Smooth muscle cell (in vitro differentiated cells): ENCODE results near the gene IQSEC3. TPM values are rescaled to one million over a fixed set of nuclear protein-coding genes. Genes with fewer than 3 reads are reported as not detected.

ENCODE experiments used
- DNase-seq: peaks from one replicate; lab custom pipeline; 2025; ENCODE audit not compliant: unreplicated experiment; lab: John Stamatoyannopoulos, UW
- H2AFZ ChIP-seq: fragments of 200-600 bp; sonication (generic); 2 replicates; pipeline ENCODE4 v1.6.0; 2016; ENCODE audit warnings: antibody characterized with exemption, low read depth, mild to moderate bottlenecking
- H3F3A ChIP-seq: fragments of 200-600 bp; sonication (generic); 2 replicates; pipeline ENCODE4 v1.6.0; 2017; ENCODE audit warnings: antibody characterized with exemption, low read depth
- H3K27ac ChIP-seq: fragments of 200-600 bp; sonication (generic); 2 replicates; pipeline ENCODE4 v1.5.1; 2016; ENCODE audit warnings: low read depth, mild to moderate bottlenecking
- H3K27me3 ChIP-seq: fragments of 200-600 bp; sonication (generic); 2 replicates; pipeline ENCODE4 v1.6.1; 2016; ENCODE audit warnings: low read depth, mild to moderate bottlenecking
- H3K36me3 ChIP-seq: fragments of 200-600 bp; sonication (generic); 2 replicates; pipeline ENCODE4 v1.5.1; 2016; ENCODE audit warnings: low read depth
- H3K4me1 ChIP-seq: fragments of 200-600 bp; sonication (generic); 2 replicates; pipeline ENCODE4 v1.5.1; 2016; ENCODE audit warnings: low read depth
- H3K4me2 ChIP-seq: fragments of 200-600 bp; sonication (generic); 2 replicates; pipeline ENCODE4 v1.6.0; 2016; ENCODE audit warnings: mild to moderate bottlenecking
- H3K4me3 ChIP-seq: fragments of 200-600 bp; sonication (generic); 2 replicates; pipeline ENCODE4 v1.5.1; 2016; ENCODE audit warnings: mild to moderate bottlenecking
- H3K79me2 ChIP-seq: fragments of 200-600 bp; sonication (generic); 2 replicates; pipeline ENCODE4 v1.6.0; 2016; ENCODE audit warnings: low read depth, mild to moderate bottlenecking
- H3K9ac ChIP-seq: fragments of 200-600 bp; sonication (generic); 2 replicates; pipeline ENCODE4 v1.6.0; 2016; ENCODE audit warnings: low read depth
- H3K9me3 ChIP-seq: fragments of 200-600 bp; sonication (generic); replicated peaks from 2 replicates; pipeline ENCODE4 v1.5.1; 2016; ENCODE audit warnings: low read depth
- H4K20me1 ChIP-seq: fragments of 200-600 bp; sonication (generic); 2 replicates; pipeline ENCODE4 v1.6.0; 2016; ENCODE audit warnings: low read depth
- CTCF ChIP-seq: fragments of 200-600 bp; sonication (generic); IDR thresholded peaks from 2 replicates; pipeline ENCODE4 v1.5.1; 2017; ENCODE audit warnings: borderline replicate concordance, mild to moderate bottlenecking, antibody characterized with exemption; ENCODE audit not compliant: insufficient read depth, poor library complexity, severe bottlenecking
- WGBS: methylation state at CpG from one replicate; pipeline ENCODE4 v1.1.7; 2016; ENCODE audit warnings: low lambda C conversion rate; 5-methylcytosine and 5-hydroxymethylcytosine counted together
- polyA plus RNA-seq: library from polyadenylated mRNA; unstranded; fragments of >200 nt; fragmentation: Nextera tagmentation; extraction: Ambion mirVana; gene quantifications from 2 replicates; pipeline ENCODE4 v1.2.1, GENCODE V29; 2016
- total RNA-seq: library from RNA; depleted of rRNA; stranded (reverse); fragments of >200 nt; gene quantifications from 2 replicates; pipeline ENCODE4 v1.2.3, GENCODE V29; 2014

The IQSEC3 gene
- total and polyA plus RNA-seq, 2 experiments from 2014 or later: 0.72 to 2.4 TPM

- Histone ChIP-seq H3K27me3 (no peaks in the 10 kb centered on the region), H3K9ac (no peak overlapping the region), H3K27ac (no peak overlapping the region), H3K4me3 (no peak overlapping the region), H3K4me2 (no peak overlapping the region), H3K4me1 (no peaks in the 10 kb centered on the region), H3K36me3 (no peaks in the 10 kb centered on the region), H2AFZ (no peak overlapping the region), H3K9me3 (peaks cover 6% of the 10 kb centered on the region), H3K79me2 (no peaks in the 10 kb centered on the region), H3F3A (no peaks in the 10 kb centered on the region), H4K20me1 (no peaks in the 10 kb centered on the region)
- no peak for DNase-seq
- WGBS: 88% methylated on average over 2 of the region's 2 CpGs
- TF ChIP-seq CTCF: no peak
These were observed 23.1 kb downstream of the IQSEC3 start for GRCh38 chr12:89653-90052.

- H2AFZ ChIP-seq: no peak overlapping the region
- H3K27ac ChIP-seq: no peak overlapping the region
- H3F3A ChIP-seq: no peaks in the 10 kb centered on the region
- no peak overlapping the region for H3K9ac ChIP-seq
- no peaks in the 10 kb centered on the region for H4K20me1 ChIP-seq
- no peaks in the 10 kb centered on the region for H3K4me1 ChIP-seq
- no peak overlapping the region for H3K4me3 ChIP-seq
- no peaks in the 10 kb centered on the region for H3K36me3 ChIP-seq
- H3K27me3 ChIP-seq: no peaks in the 10 kb centered on the region
- peaks cover 6% of the 10 kb centered on the region for H3K9me3 ChIP-seq
- no peak for DNase-seq
- H3K79me2 ChIP-seq: no peaks in the 10 kb centered on the region
- TF ChIP-seq CTCF: no peak
- 61% methylated on average over 7 of the region's 7 CpGs for WGBS
- H3K4me2 ChIP-seq: no peak overlapping the region
These were observed 24.6 kb downstream of the IQSEC3 start for GRCh38 chr12:91213-91612.

GRCh38 chr12:93266-94005, 26.9 kb downstream of the IQSEC3 start:
- no peaks in the 10 kb centered on the region for H3F3A ChIP-seq
- peaks cover 6% of the 10 kb centered on the region for H3K9me3 ChIP-seq
- H4K20me1 ChIP-seq: no peaks in the 10 kb centered on the region
- no peak for DNase-seq
- H3K4me2 ChIP-seq: no peak overlapping the region
- no peaks in the 10 kb centered on the region for H3K79me2 ChIP-seq
- H3K4me3 ChIP-seq: no peak overlapping the region
- H3K9ac ChIP-seq: no peak overlapping the region
- H3K4me1 ChIP-seq: no peaks in the 10 kb centered on the region
- no peaks in the 10 kb centered on the region for H3K27me3 ChIP-seq
- H2AFZ ChIP-seq: no peak overlapping the region
- no peak overlapping the region for H3K27ac ChIP-seq
- TF ChIP-seq CTCF: no peak
- WGBS: 69% methylated on average over 6 of the region's 6 CpGs
- H3K36me3 ChIP-seq: no peaks in the 10 kb centered on the region

GRCh38 chr12:96543-96942, 30.0 kb downstream of the IQSEC3 start:
- H3K9me3 ChIP-seq: no peaks in the 10 kb centered on the region
- no peaks in the 10 kb centered on the region for H3K36me3 ChIP-seq
- H3K27me3 ChIP-seq: no peaks in the 10 kb centered on the region
- TF ChIP-seq CTCF: no peak
- no peak overlapping the region for H3K9ac ChIP-seq
- H3K4me1 ChIP-seq: peaks cover 12% of the 10 kb centered on the region
- no peaks in the 10 kb centered on the region for H4K20me1 ChIP-seq
- no peaks in the 10 kb centered on the region for H3K79me2 ChIP-seq
- no peak for DNase-seq
- H3K4me3 ChIP-seq: no peak overlapping the region
- WGBS: 84% methylated on average over 1 of the region's 1 CpG
- H2AFZ ChIP-seq: no peak overlapping the region
- no peaks in the 10 kb centered on the region for H3F3A ChIP-seq
- H3K4me2 ChIP-seq: no peak overlapping the region
- no peak overlapping the region for H3K27ac ChIP-seq
